GM19239 (cell line): ENCODE data around the gene DUOX1.

Experiments used
- DNase-seq: peaks from one replicate; pipeline ENCODE4 v3.0.0; 2011; ENCODE audit warnings: low spot score; ENCODE audit not compliant: insufficient read length
- FAIRE-seq: peaks from 2 replicates; lab custom pipeline; 2011; peaks lifted over from hg19 to GRCh38; lab: Jason Lieb, UNC

DUOX1 gene

DNA sequence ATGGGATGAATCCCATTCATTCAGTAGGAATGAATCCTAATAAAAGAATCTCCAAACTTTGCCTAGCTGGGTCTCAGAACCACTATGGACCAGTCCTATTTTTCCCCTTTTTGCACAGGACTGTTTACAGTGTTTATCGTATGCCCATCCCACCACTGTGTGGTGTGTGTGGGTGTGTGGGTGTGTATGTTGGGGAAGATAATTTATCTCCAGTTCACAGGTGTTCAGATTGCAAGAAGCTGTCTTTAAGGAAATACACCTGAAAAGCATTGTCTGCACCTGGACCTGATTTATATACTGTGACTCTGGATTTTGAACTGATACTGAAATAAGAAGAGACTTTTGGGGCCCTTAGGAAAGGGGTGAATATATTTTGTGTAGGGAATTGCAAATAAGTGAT, 82.7 kb downstream of the DUOX1 start:
- no peak for DNase-seq
- FAIRE-seq: no peak
